ENCODE measurements around the gene SNX20. TPM values are rescaled to one million over a fixed set of nuclear protein-coding genes. Genes with fewer than 3 reads are reported as not detected.

Gene SNX20
- total and polyA plus RNA-seq, 10 donors = 17.6 to 50.5 (median 31.5) TPM

DNA sequence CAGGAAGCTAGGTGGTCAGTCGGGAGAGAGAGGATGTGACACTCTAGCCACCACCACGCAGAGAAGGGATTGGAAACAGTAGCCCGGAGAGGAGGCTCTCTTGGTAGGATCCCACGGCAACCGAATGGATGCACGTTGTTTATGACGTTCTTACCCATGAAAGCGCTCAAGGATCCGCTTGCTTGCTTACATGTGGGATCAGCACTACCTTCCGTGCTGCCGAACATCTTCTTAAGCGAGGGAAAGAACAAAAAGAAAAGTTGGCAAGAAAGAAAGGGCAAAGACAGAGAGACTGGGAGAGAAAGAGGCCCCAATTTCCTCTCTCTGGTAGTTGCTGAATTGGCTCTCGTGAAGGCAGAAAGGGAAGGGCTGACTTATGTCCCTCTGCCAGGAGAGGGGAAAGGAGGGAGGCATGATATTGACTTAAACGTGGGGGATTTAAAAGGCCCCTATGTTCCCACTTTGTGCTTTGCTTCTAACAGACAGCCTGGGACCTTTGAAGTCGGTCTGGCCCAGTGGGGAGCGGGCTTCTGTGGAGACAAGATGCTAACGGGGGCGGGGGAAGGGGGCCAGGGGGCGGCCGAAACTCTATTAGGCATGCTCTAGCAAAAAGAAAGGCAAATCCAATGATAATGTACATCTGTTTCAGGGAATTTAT lies 35.4 kb downstream of the SNX20 start:
- intact Hi-C loops (cut with DNase I; ENCODE audit: low total_unique reads) = no loop called here
- 76 to 81% (median 79%) methylated on average over 20 of the region's 20 CpGs for WGBS, 5 donors
- Histone ChIP-seq H3K27ac (no peak overlapping the region), H3K9me3 (no peaks in the 10 kb centered on the region), H3K4me1 (no peaks in the 10 kb centered on the region), H3K27me3 (replicated peaks in 1 of 7) (peaks cover 0 to 6% (median 0%) of the 10 kb centered on the region in 7 donors), H3K36me3 (no peaks in the 10 kb centered on the region), H3K4me3 (no peak overlapping the region)
- TF ChIP-seq POLR2AphosphoS5 (IDR thresholded peaks at IDR 0.05) (no peak), POLR2A (IDR thresholded peaks at IDR 0.05) (no peak)
- TF ChIP-seq, protein P1, sequence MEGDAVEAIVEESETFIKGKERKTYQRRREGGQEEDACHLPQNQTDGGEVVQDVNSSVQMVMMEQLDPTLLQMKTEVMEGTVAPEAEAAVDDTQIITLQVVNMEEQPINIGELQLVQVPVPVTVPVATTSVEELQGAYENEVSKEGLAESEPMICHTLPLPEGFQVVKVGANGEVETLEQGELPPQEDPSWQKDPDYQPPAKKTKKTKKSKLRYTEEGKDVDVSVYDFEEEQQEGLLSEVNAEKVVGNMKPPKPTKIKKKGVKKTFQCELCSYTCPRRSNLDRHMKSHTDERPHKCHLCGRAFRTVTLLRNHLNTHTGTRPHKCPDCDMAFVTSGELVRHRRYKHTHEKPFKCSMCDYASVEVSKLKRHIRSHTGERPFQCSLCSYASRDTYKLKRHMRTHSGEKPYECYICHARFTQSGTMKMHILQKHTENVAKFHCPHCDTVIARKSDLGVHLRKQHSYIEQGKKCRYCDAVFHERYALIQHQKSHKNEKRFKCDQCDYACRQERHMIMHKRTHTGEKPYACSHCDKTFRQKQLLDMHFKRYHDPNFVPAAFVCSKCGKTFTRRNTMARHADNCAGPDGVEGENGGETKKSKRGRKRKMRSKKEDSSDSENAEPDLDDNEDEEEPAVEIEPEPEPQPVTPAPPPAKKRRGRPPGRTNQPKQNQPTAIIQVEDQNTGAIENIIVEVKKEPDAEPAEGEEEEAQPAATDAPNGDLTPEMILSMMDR (IDR thresholded peaks at IDR 0.05 in 8 of 11, conservative IDR thresholded peaks at IDR 0.05 in 3 of 11) = no peak
- DNase-seq = no peak

DNA sequence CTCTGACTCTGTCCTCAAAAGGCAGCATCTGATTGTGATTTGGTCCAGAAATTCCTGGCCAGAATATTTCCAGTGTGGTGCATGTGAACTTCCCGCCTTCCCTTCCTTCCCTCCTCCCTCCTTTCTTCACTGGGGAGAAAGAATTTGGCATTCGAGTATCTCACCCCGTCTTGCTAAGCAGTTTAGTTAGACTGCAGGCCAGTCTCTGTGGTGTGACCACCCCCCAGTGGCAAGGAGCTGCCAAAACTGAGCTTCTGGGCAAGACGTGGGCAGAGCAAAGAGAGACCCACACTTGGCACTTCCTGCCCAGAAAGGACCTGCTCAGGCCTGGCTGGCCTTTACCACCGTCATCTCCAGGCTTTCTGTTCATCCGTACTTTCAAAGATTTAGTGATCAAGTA lies 36.4 kb downstream of the SNX20 start:
- Histone ChIP-seq H3K27ac (no peak overlapping the region), H3K36me3 (no peaks in the 10 kb centered on the region), H3K27me3 (replicated peaks in 1 of 7) (peaks cover 0 to 13% (median 0%) of the 10 kb centered on the region in 7 donors), H3K4me1 (no peaks in the 10 kb centered on the region), H3K9me3 (no peaks in the 10 kb centered on the region), H3K4me3 (no peak overlapping the region)
- intact Hi-C loops (cut with DNase I; ENCODE audit: low total_unique reads) = no loop called here
- TF ChIP-seq POLR2AphosphoS5 (IDR thresholded peaks at IDR 0.05) = no peak
- TF ChIP-seq, protein P1 (IDR thresholded peaks at IDR 0.05 in 8 of 11, conservative IDR thresholded peaks at IDR 0.05 in 3 of 11) = peak in 10 of 11 experiments; percentile 13 to 60 (median 36)
- DNase-seq = no peak
- 33 to 52% (median 40%) methylated on average over 6 of the region's 6 CpGs for WGBS, 5 donors

DNA sequence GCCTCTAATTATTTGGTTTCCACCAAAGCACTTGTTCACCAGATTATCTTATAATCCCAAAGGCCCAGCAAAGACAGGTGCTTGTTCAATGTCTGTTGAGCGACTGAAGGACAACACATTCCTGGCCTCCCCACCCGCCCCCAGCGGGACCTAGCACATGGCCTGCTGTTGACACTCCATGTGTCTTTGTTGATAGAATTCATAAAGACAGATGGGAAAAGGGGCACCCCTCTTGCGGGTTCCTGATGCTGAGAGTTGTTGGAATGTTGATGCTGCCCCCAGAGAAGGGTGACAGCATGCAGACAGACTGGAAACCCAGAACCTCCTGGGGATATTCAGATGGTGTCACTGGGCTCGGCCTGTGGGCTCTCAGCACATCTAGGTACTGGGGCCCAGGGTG lies 36.9 kb downstream of the SNX20 start:
- H3K36me3 ChIP-seq = no peaks in the 10 kb centered on the region
- no peaks in the 10 kb centered on the region for H3K4me1 ChIP-seq
- no peak for TF ChIP-seq POLR2AphosphoS5 (IDR thresholded peaks at IDR 0.05)
- TF ChIP-seq, protein P1 (IDR thresholded peaks at IDR 0.05 in 8 of 11, conservative IDR thresholded peaks at IDR 0.05 in 3 of 11) = no peak
- no peak for TF ChIP-seq POLR2A (IDR thresholded peaks at IDR 0.05)
- WGBS, 5 donors = 72 to 95% (median 90%) methylated on average over 4 to 5 of the region's 5 CpGs
- no peak for DNase-seq
- no peaks in the 10 kb centered on the region for H3K9me3 ChIP-seq
- H3K4me3 ChIP-seq = no peak overlapping the region
- peaks cover 0 to 13% (median 0%) of the 10 kb centered on the region in 7 donors for H3K27me3 ChIP-seq (replicated peaks in 1 of 7)
- H3K27ac ChIP-seq = no peak overlapping the region
- intact Hi-C loops (cut with DNase I; ENCODE audit: low total_unique reads) = no loop called here

DNA sequence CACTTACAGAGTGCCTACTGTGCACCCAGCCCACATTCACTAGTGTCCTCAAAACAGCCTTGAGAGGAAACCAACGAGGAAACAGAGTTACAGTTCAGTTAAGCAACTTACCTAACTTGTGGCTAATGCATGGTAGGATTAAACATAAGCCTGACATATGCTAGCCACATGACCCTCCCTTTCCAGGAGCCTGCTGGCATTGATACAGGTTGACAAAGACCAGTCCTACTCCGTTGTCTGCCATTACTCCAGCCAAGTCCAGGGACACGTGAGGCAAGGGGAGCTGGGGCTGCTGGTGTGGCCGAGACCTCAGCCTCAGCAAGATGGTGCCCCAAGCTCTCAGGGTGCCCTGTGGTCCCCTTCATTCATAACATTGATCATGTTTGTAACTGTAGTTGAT lies 37.9 kb downstream of the SNX20 start:
- peaks cover 0 to 13% (median 0%) of the 10 kb centered on the region in 7 donors for H3K27me3 ChIP-seq (replicated peaks in 1 of 7)
- DNase-seq = no peak
- no peaks in the 10 kb centered on the region for H3K9me3 ChIP-seq
- no peak for TF ChIP-seq POLR2A (IDR thresholded peaks at IDR 0.05)
- no peak for TF ChIP-seq POLR2AphosphoS5 (IDR thresholded peaks at IDR 0.05)
- TF ChIP-seq, protein P1 (IDR thresholded peaks at IDR 0.05 in 8 of 11, conservative IDR thresholded peaks at IDR 0.05 in 3 of 11) = no peak
- no peak overlapping the region for H3K4me3 ChIP-seq
- no peaks in the 10 kb centered on the region for H3K4me1 ChIP-seq
- 58 to 79% (median 66%) methylated on average over 4 of the region's 4 CpGs for WGBS, 5 donors
- intact Hi-C loops (cut with DNase I; ENCODE audit: low total_unique reads) = no loop called here
- H3K36me3 ChIP-seq = no peaks in the 10 kb centered on the region
- no peak overlapping the region for H3K27ac ChIP-seq

All from spleen (tissue), 11 donors.